DND-41 (cell line): ENCODE measurements around the gene IQSEC1.

ENCODE experiments used
- ATAC-seq: fragments of 200-7000 bp; cut with Tn5 transposase; 3 replicates; pipeline ENCODE4 v1.9.1; 2021; ENCODE audit warnings: low read depth; ENCODE audit not compliant: insufficient read depth
- DNase-seq: peaks from one replicate; pipeline ENCODE4 v3.0.0-alpha.2; 2020
- H2AFZ ChIP-seq: 2 replicates; pipeline ENCODE4 v1.6.0; 2012; ENCODE audit warnings: low read depth, low read length
- H3K27ac ChIP-seq: 2 replicates; pipeline ENCODE4 v1.5.1; 2012; ENCODE audit warnings: low read length, inconsistent platforms
- H3K27me3 ChIP-seq: fragments of 200-600 bp; sonication (generic); 2 replicates; pipeline ENCODE4 v1.6.0; 2012; ENCODE audit warnings: low read length, mild to moderate bottlenecking, inconsistent platforms; ENCODE audit not compliant: insufficient read depth, poor library complexity
- H3K36me3 ChIP-seq: 2 replicates; pipeline ENCODE4 v1.5.1; 2012; ENCODE audit warnings: low read length, inconsistent platforms; ENCODE audit not compliant: insufficient read depth
- H3K4me1 ChIP-seq: 2 replicates; pipeline ENCODE4 v1.5.1; 2012; ENCODE audit warnings: mild to moderate bottlenecking, low read length; ENCODE audit not compliant: insufficient read depth
- H3K4me2 ChIP-seq: 2 replicates; pipeline ENCODE4 v1.6.0; 2012; ENCODE audit warnings: mild to moderate bottlenecking, moderate library complexity, low read length, inconsistent platforms; ENCODE audit not compliant: insufficient read depth
- H3K4me3 ChIP-seq, 2 experiments: fragments of 200-600 bp in 1 of 2; shearing (Covaris generic) in 1 of 2; 2 replicates each; pipeline ENCODE4 v1.5.1; 2012 to 2016; ENCODE audit warnings: inconsistent platforms in 2 of 2, low read length in 2 of 2, mild to moderate bottlenecking in 2 of 2, low read depth in 1 of 2, moderate library complexity in 1 of 2
- H3K79me2 ChIP-seq: 2 replicates; pipeline ENCODE4 v1.6.0; 2012; ENCODE audit warnings: low read length, inconsistent platforms; ENCODE audit not compliant: insufficient read depth
- H3K9ac ChIP-seq: 2 replicates; pipeline ENCODE4 v1.6.0; 2012; ENCODE audit warnings: low read depth, mild to moderate bottlenecking, inconsistent platforms, low read length, moderate library complexity
- H3K9me3 ChIP-seq: 2 replicates; pipeline ENCODE4 v1.5.1; 2012; ENCODE audit warnings: low read length, moderate library complexity, mild to moderate bottlenecking, inconsistent platforms; ENCODE audit not compliant: insufficient read depth, severe bottlenecking
- H4K20me1 ChIP-seq: 2 replicates; pipeline ENCODE4 v1.6.0; 2012; ENCODE audit warnings: low read length; ENCODE audit not compliant: insufficient read depth
- EZH2 ChIP-seq: IDR thresholded peaks from 3 replicates; pipeline ENCODE4 v1.6.1; 2012; ENCODE audit warnings: borderline replicate concordance, low read depth, mild to moderate bottlenecking, moderate library complexity, low read length, inconsistent platforms; ENCODE audit not compliant: severe bottlenecking
- TF ChIP-seq, protein P1 (sequence below): IDR thresholded peaks from 2 replicates; pipeline ENCODE4 v1.5.1; 2012; ENCODE audit warnings: borderline replicate concordance, low read length, moderate library complexity, mild to moderate bottlenecking; ENCODE audit not compliant: poor library complexity, severe bottlenecking; ENCODE audit errors: extremely low read depth

The IQSEC1 gene

DNA sequence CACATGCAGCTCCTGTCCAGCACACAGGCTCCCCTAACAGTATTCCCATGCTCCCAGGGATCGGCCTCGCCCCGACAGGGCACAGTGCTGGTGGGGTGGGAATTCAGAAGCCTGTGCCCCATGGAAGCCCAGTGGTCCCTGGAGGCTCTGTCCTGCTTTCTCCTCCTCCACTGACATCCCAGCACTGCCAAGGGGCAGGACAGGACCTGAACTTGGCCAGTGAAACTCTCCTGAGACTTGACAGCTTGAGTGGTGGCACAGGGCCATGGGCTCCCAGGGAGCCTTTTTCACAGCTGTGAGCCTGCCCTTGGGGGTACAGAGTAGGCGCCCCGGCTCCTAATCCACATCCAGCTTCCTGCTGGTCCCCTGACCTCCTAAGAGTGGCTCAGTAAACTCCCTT, 38.4 kb downstream of the IQSEC1 start:
- H3K4me3 ChIP-seq = no peak overlapping the region
- no peaks in the 10 kb centered on the region for H3K36me3 ChIP-seq
- H2AFZ ChIP-seq = no peak overlapping the region
- no peak overlapping the region for H3K27ac ChIP-seq
- TF ChIP-seq, protein P1, sequence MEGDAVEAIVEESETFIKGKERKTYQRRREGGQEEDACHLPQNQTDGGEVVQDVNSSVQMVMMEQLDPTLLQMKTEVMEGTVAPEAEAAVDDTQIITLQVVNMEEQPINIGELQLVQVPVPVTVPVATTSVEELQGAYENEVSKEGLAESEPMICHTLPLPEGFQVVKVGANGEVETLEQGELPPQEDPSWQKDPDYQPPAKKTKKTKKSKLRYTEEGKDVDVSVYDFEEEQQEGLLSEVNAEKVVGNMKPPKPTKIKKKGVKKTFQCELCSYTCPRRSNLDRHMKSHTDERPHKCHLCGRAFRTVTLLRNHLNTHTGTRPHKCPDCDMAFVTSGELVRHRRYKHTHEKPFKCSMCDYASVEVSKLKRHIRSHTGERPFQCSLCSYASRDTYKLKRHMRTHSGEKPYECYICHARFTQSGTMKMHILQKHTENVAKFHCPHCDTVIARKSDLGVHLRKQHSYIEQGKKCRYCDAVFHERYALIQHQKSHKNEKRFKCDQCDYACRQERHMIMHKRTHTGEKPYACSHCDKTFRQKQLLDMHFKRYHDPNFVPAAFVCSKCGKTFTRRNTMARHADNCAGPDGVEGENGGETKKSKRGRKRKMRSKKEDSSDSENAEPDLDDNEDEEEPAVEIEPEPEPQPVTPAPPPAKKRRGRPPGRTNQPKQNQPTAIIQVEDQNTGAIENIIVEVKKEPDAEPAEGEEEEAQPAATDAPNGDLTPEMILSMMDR = no peak
- TF ChIP-seq EZH2 = no peak
- no peaks in the 10 kb centered on the region for H3K27me3 ChIP-seq
- H3K79me2 ChIP-seq = no peaks in the 10 kb centered on the region
- no peaks in the 10 kb centered on the region for H4K20me1 ChIP-seq
- H3K4me2 ChIP-seq = no peak overlapping the region
- DNase-seq (no peak), ATAC-seq (no peak)
- H3K9me3 ChIP-seq = no peaks in the 10 kb centered on the region
- peaks cover 12% of the 10 kb centered on the region for H3K4me1 ChIP-seq
- H3K9ac ChIP-seq = no peak overlapping the region

DNA sequence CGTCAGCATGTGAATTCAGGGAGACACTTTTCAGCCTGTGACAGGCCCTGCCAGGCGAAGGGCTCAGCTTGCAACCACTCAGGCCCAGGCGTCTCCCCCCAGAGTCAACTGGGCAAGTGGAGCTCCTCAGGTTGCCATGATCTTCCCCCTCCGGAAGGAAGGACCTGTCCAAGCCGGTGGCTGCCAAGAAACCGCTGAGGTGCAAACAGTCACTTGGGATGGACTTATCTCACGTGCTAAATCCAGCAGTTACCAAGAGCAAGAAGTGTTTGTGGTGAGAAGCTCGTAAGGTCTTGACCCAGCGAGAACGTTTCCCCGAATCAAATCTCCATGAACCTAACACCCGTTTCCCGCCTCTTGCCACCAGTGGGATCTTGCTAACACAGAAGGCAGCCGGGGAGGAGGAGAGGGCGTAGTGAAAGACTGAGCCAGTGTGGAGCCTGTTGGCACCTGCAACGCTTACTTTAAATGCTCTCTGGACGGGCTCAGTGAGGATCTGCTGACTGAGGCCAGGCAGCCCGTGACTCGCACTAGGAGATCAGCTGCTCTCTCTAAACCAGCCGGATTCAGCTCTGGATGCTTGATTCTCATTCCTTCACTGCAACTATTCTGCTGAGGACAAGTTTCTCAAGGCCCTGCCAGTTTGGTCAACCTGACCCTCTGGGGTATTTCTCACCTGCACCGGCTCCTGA, 39.0 kb downstream of the IQSEC1 start:
- H4K20me1 ChIP-seq = no peaks in the 10 kb centered on the region
- H3K27ac ChIP-seq = no peak overlapping the region
- no peak overlapping the region for H2AFZ ChIP-seq
- H3K4me3 ChIP-seq = no peak overlapping the region
- no peaks in the 10 kb centered on the region for H3K36me3 ChIP-seq
- H3K27me3 ChIP-seq = no peaks in the 10 kb centered on the region
- no peak overlapping the region for H3K4me2 ChIP-seq
- H3K9ac ChIP-seq = no peak overlapping the region
- H3K4me1 ChIP-seq = peaks cover 5% of the 10 kb centered on the region
- TF ChIP-seq, protein P1 = no peak
- no peak for TF ChIP-seq EZH2
- DNase-seq = no peak
- H3K9me3 ChIP-seq = no peaks in the 10 kb centered on the region
- ATAC-seq = no peak
- H3K79me2 ChIP-seq = no peaks in the 10 kb centered on the region

DNA sequence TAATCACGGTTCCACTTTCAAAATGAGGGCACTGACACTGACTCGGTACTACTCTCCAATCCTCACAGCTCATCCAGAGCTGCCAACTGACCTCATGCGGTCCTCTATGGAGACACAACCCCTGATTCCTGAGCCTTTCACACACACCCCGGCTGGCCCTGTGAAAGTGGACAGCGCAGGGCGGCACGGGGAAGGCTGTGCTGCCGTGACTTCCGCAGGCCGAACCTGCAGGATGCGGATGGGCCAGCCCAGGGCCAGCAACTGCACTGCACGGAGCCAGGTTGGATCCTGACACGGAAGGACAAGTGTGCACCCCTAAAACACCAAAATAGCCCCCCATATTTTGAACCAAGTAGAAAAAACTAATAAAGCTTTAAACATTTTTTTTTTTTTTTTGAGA, 41.0 kb downstream of the IQSEC1 start:
- H3K27ac ChIP-seq = no peak overlapping the region
- H3K4me3 ChIP-seq = no peak overlapping the region
- H3K4me1 ChIP-seq = no peaks in the 10 kb centered on the region
- H3K36me3 ChIP-seq = no peaks in the 10 kb centered on the region
- H3K27me3 ChIP-seq = no peaks in the 10 kb centered on the region
- DNase-seq (no peak), ATAC-seq (no peak)
- H3K9me3 ChIP-seq = no peaks in the 10 kb centered on the region
- no peak overlapping the region for H2AFZ ChIP-seq
- TF ChIP-seq EZH2 = no peak
- TF ChIP-seq, protein P1 = no peak
- no peaks in the 10 kb centered on the region for H4K20me1 ChIP-seq
- no peaks in the 10 kb centered on the region for H3K79me2 ChIP-seq
- H3K9ac ChIP-seq = no peak overlapping the region
- no peak overlapping the region for H3K4me2 ChIP-seq
